GM08714 (cell line): ENCODE results near the gene MLANA.

ENCODE experiments used
- H3K4me3 ChIP-seq: fragments of 200-500 bp; sonication (Bioruptor generic); 2 replicates; pipeline ENCODE4 v1.5.1; 2014; ENCODE audit warnings: mild to moderate bottlenecking, low read length, inconsistent platforms
- ZNF274 ChIP-seq: IDR thresholded peaks from 2 replicates; pipeline ENCODE4 v1.6.1; 2012; ENCODE audit warnings: mild to moderate bottlenecking, low read depth, low read length

MLANA gene

DNA sequence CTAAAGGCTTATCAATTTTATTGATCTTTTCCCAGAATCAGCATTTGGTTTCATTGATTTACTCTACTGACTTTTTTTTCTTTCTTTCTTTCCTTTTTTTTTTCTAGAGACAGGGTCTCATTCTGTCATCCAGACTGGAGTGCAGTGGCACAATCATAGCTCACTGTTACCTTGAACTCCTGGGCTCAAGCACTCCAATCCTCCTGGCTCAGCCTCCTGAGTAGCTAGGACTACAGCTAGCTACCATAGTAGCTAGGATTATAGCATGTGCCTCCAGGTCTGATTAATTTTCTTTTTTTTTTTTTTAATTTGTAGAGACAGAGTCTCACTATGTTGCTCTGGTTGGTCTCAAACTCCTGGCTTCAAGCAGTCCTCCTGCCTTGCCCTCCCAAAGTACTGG, 11.7 kb downstream of the MLANA start:
- no peak for TF ChIP-seq ZNF274
- H3K4me3 ChIP-seq = no peak overlapping the region

GRCh38 chr9:5908918-5909317, 18.2 kb downstream of the MLANA start:
- no peak for TF ChIP-seq ZNF274

GRCh38 chr9:5909976-5910375, 19.3 kb downstream of the MLANA start:
- no peak for TF ChIP-seq ZNF274
- no peak overlapping the region for H3K4me3 ChIP-seq

More at GRCh38 chr9:5908918-5909317, 18.2 kb downstream of the MLANA start:
- H3K4me3 ChIP-seq = no peak overlapping the region

- H3K4me3 ChIP-seq = no peak overlapping the region
- TF ChIP-seq ZNF274 = no peak
Measured at GRCh38 chr9:5910413-5911057, 19.8 kb downstream of the MLANA start.

DNA sequence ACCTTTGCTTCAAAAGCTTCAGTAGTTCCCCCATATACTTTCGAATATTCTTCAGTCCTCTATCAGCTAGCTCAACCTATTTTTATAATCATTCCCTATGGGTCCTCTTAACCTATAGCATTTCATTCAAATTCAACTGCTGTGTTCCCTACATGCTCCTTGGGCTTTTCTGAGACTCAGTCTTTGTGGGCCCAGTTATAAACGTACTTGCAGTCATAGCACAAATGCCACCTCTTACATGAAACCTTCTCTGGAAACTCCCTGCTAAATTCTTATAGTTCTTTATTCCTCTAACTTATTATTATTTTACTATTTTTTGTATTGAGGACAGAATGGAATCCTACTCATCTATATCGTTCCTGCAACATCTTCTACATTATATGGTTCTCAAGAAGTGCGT, 24.7 kb downstream of the MLANA start:
- no peak overlapping the region for H3K4me3 ChIP-seq
- no peak for TF ChIP-seq ZNF274

GRCh38 chr9:5917273-5917672, 26.6 kb downstream of the MLANA start:
- H3K4me3 ChIP-seq = no peak overlapping the region
- TF ChIP-seq ZNF274 = no peak

- no peak overlapping the region for H3K4me3 ChIP-seq
- no peak for TF ChIP-seq ZNF274
Measured at GRCh38 chr9:5917888-5918287, 27.2 kb downstream of the MLANA start.

- TF ChIP-seq ZNF274 = no peak
- no peak overlapping the region for H3K4me3 ChIP-seq
Measured at GRCh38 chr9:5918460-5918859, 27.8 kb downstream of the MLANA start.

DNA sequence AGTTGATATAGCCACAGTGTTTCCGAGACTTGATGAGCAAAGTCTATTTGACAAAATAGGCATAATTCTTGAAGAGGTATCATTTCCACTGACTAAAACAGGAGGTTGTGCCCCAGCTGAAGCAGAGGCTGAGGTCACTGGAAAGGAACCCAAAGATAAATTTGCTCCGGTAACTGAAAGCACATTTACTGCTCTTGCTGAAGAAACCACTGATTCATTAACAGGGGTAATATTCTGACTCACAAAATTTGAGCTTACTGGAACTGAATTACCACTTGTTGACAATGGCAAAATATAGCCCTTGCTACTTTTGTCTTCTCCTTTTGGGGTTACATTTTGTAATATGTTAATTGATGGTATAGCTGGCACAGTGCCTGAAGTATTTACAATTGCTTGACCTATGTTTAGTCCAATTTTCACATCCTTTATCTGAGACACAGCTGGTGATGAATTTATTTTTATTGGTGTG, 30.2 kb downstream of the MLANA start:
- no peak for TF ChIP-seq ZNF274
- H3K4me3 ChIP-seq = no peak overlapping the region

DNA sequence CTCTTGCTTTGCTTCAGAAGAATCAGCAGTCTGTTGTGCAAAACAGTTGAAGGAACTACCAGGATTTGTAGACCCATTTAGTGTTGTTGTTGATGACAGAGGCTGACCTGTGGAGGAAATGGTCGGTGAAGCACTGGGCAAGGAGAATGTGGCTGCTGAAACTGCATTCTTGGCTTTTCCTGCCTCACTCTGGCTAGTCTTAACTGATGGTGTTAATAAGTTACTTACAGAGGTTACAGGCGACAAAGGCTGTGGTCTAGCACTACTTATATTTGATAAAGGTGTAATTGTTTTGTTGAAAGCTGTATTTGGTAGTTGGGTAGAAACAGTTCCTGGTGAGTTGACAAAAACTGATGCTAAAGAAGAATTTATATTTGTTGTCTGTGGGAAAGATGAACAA, 31.5 kb downstream of the MLANA start:
- H3K4me3 ChIP-seq = peak overlapping the region; percentile 44; the same call in 1 of the 2 replicates
- TF ChIP-seq ZNF274 = no peak

DNA sequence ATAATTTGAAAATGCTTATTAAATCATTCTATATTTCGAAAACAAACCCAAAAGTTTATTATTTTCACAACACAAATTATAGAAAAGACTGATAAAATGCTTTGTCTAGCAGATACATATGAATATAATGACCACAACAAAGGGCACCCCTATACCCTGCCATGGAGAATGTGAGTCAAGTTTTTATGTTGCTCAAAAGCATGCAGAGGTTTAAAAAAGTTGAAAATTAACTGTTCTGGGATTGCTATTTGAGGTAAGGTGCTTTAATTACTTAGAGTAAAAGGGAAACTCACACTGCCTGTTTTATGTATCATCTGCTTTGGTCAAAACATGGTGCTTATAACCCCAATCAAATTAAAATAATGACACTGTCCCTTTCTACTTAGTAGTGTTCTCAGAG, 41.0 kb downstream of the MLANA start:
- H3K4me3 ChIP-seq = no peak overlapping the region
- no peak for TF ChIP-seq ZNF274

DNA sequence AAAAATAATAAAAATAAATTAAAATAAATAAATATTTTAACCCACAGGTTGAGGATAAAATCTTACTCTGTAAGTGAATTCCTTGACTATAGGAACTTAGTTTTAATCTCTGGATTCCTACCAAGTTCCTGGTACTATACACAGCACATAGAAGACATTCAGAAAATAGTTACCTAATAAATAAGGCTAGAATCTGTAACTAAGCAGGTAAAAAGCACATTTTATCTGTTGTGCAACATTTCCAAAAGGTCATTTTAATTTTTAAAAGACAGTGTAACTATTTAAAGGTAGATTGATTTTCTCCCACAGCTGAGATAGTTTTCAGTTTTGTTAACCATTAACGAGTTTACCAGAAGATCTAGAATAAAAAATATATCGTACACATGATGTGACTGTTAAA, 47.8 kb downstream of the MLANA start:
- no peak overlapping the region for H3K4me3 ChIP-seq
- no peak for TF ChIP-seq ZNF274

GRCh38 chr9:5939530-5939929, 48.8 kb downstream of the MLANA start:
- no peak for TF ChIP-seq ZNF274
- H3K4me3 ChIP-seq = no peak overlapping the region

- no peak for TF ChIP-seq ZNF274
- no peak overlapping the region for H3K4me3 ChIP-seq
Measured at GRCh38 chr9:5941214-5941613, 50.5 kb downstream of the MLANA start.

GRCh38 chr9:5945112-5945511, 54.4 kb downstream of the MLANA start:
- no peak for TF ChIP-seq ZNF274
- no peak overlapping the region for H3K4me3 ChIP-seq

DNA sequence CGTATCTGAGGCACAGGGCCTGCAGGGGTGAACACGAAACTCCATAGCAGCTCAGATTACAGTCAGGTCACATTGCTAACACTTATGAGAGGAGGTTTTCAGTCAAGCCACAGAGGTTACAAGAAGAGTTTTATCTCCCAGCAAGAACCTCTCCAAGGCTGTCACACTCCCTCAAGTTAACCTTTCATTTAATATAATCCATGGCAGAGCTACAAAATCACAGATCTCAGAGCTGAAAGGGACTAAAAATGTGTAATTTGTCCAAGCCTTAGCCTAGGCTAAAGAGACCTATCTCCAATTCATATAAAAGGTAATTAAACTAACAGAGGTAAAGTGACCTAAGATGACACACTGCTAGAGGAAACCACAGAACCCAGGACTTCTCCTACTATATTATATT, 57.2 kb downstream of the MLANA start:
- no peak for TF ChIP-seq ZNF274
- no peak overlapping the region for H3K4me3 ChIP-seq
